ENCODE measurements around the gene INPP5E.

INPP5E gene

DNA sequence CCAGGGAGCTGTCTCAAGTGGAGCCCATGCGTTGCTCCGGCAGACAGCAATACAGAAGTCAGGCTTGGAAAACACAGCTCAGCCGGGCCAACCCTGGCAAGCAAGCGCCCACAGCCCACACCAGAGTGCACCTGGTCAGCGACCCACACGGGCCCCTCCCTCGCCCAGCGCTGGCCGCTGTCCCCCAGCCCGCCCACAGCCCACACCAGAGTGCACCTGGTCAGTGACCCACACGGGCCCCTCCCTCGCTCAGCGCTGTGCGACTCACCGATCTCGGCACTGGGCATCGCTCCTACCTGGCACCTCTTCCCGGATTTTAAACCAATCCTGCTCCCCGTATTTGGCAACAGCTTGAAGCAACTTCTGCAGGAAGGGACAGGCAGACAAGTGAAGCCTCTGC is 52.4 kb downstream of the INPP5E start:
- in situ Hi-C loops (cut with MboI; ENCODE audit: low sequenced_read_pairs, unreplicated experiment) = no loop called here
- DNase-seq (ENCODE audit: low spot score) = no peak
- no peak for TF ChIP-seq CTCF (IDR thresholded peaks at IDR 0.05; ENCODE audit: borderline replicate concordance, control extremely low read depth, extremely low read depth, insufficient read depth, missing control alignments)

DNA sequence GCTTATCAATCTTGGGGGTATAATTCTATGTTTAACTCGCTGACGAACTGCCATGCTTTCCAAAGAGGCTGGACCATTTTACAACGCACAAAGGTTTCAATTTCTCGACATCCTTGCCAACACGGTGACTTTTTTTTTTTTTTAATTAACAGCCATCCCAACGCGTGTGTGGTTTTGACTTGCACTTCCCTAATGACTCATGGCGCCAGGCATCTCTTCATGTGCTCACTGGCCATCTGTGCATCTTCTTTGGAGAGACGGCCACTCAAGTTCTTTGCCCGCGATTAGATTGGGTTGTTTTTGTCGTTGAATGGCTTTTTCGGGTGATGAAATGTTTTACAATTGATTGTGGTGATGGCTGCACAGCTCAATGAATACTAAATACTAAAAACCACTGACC is 53.6 kb downstream of the INPP5E start:
- in situ Hi-C loops (cut with MboI; ENCODE audit: low sequenced_read_pairs, unreplicated experiment) = no loop called here
- no peak for TF ChIP-seq CTCF (IDR thresholded peaks at IDR 0.05; ENCODE audit: borderline replicate concordance, control extremely low read depth, extremely low read depth, insufficient read depth, missing control alignments)
- DNase-seq (ENCODE audit: low spot score) = no peak

GRCh38 chr9:136385015-136385414 is 54.6 kb downstream of the INPP5E start:
- no peak for TF ChIP-seq CTCF (IDR thresholded peaks at IDR 0.05; ENCODE audit: borderline replicate concordance, control extremely low read depth, extremely low read depth, insufficient read depth, missing control alignments)
- in situ Hi-C loops (cut with MboI; ENCODE audit: low sequenced_read_pairs, unreplicated experiment) = no loop called here
- DNase-seq (ENCODE audit: low spot score) = no peak

DNA sequence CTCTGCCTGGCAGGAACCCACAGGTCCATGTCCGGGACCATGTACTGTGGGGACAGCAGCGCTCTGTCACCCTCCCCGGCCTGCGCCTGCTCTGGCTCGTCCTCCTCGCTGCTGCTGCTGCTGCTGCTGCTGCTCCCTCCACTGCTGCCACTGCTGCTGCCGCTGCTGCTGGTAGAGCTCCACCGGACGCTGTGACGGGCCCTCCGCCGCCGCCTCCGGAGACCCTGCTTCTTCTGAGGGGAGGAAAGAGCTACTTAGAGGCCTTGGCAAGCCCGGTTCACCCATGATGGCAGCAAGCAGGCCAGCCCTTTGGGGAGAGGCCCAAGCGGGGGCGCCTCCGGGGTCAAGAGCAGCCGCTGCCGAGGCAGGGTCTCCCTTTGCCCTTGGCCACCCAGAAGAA is 56.2 kb downstream of the INPP5E start:
- DNase-seq (ENCODE audit: low spot score) = no peak
- in situ Hi-C loops (cut with MboI; ENCODE audit: low sequenced_read_pairs, unreplicated experiment) = no loop called here
- TF ChIP-seq CTCF (IDR thresholded peaks at IDR 0.05; ENCODE audit: borderline replicate concordance, control extremely low read depth, extremely low read depth, insufficient read depth, missing control alignments) = no peak

DNA sequence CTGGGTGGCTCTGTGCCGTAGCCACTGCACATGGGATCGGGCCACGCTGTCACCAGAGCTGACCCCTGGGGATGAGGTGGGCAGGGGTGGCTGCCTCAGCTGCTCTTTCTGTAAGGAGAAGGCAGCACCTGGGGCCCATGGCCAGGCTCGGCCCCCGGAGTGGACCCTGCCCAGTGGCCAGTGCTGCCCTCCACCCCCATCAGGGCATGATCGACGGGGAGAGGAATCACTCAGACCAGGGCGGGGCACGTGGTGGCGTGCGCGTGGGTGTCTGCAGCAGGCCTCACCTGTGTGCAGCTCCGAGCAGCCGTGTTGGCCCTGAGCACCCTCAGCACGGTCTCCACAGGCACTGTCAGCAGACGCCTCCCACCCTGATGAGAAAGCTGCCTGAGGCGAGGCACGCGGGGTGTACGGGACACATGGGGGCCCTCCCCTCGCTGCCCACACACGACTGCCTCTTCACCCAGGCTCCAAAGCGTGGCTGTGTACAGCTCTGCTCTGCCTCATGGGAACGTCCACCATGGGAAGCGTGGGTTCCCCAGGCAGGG is 57.6 kb downstream of the INPP5E start:
- no peak for TF ChIP-seq CTCF (IDR thresholded peaks at IDR 0.05; ENCODE audit: borderline replicate concordance, control extremely low read depth, extremely low read depth, insufficient read depth, missing control alignments)
- in situ Hi-C loops (cut with MboI; ENCODE audit: low sequenced_read_pairs, unreplicated experiment) = no loop called here
- DNase-seq (ENCODE audit: low spot score) = no peak

- in situ Hi-C loops (cut with MboI; ENCODE audit: low sequenced_read_pairs, unreplicated experiment) = no loop called here
- TF ChIP-seq CTCF (IDR thresholded peaks at IDR 0.05; ENCODE audit: borderline replicate concordance, control extremely low read depth, extremely low read depth, insufficient read depth, missing control alignments) = no peak
- no peak for DNase-seq (ENCODE audit: low spot score)
These were observed 58.3 kb downstream of the INPP5E start for GRCh38 chr9:136381311-136381710.

DNA sequence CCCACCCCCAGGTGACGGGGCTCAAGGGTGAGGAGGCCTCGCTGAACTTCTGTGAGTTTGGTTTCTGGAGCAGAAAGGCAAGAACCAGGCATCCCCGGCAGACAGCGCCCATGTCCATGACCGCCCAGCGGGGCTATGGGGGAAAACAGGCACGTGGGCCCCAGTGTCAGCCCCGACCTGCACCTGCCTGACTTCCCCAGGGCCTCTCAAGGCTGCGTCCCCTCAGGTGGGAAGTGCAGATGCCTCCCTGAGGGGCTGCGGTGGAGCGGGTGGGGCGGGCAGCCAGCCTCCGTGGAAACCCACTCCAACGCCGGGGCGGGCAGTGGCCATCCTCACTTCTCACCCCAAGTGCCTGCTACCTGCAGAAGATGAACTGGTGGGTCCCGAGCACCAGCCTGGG is 59.3 kb downstream of the INPP5E start:
- no peak for TF ChIP-seq CTCF (IDR thresholded peaks at IDR 0.05; ENCODE audit: borderline replicate concordance, control extremely low read depth, extremely low read depth, insufficient read depth, missing control alignments)
- no peak for DNase-seq (ENCODE audit: low spot score)
- in situ Hi-C loops (cut with MboI; ENCODE audit: low sequenced_read_pairs, unreplicated experiment) = no loop called here
